GM21737 (cell line): ENCODE results near the gene ZNF609.
"Not testable (repeated sequence)": the region's sequence is repeated elsewhere in the genome, so short reads cannot be mapped to it uniquely, and the experiment has no call there.

Source experiments
- ATAC-seq: cut with Tn5 transposase; IDR thresholded peaks from one replicate; pipeline ENCODE4 v1.9.1; 2021; ENCODE audit warnings: mild to moderate bottlenecking, moderate library complexity; ENCODE audit not compliant: unreplicated experiment

The ZNF609 gene

DNA sequence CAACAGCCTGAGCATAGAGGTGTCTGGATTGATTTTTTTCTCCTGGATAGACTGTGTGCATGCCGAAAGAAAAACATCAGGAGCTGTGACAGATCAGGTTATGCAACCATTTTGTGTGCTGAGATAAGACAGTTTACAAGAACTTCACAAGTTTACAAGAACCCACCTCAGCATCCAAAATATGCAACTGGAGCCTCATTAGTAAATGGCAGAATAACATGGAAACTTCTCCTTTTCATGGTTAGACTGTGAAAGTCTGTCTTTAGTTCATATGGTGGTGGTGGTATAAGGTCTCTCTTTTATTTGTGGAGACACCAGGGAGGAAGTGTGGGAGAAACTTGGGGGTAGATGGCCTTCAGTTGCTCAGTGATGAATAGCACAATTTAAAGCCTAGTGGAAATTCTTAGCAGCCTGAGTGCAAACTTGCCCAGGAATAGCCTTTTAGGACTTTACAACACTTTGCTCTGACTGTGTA lies 3.7 kb upstream of the ZNF609 start:
- ATAC-seq: no peak

DNA sequence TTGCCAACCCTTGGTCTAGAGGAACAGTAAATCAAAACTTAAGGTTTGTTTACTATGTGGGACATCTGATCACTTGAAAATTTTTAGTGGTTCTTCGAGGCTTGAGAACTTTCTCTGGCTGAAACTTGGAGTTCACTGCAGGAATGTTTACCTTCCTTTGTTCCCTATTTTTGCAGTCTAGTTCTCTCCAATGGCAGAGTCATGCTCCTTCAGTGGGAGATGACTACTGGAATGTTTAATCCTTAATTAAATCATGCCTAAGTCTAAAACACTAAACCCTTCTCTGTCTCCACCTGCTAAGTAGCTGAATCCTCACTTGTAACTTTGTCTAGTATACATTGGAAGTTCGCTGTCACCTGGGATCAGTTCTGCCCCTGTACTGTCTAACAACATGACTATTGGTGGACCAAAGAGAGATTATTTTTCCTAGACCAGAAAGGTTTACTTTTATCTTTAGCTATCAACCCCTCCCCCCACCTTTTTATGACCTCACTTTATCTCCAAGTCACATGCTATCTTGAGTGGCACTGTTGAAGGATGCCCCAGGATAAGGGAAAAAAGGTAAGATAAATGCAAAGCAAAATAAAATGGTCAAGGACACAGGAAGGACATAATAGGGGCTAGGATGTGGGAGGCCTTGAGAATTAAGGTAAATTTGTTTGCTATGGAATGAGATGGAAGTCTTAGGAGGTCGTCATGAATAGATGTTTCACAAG lies 1.2 kb upstream of the ZNF609 start:
- ATAC-seq: no peak

DNA sequence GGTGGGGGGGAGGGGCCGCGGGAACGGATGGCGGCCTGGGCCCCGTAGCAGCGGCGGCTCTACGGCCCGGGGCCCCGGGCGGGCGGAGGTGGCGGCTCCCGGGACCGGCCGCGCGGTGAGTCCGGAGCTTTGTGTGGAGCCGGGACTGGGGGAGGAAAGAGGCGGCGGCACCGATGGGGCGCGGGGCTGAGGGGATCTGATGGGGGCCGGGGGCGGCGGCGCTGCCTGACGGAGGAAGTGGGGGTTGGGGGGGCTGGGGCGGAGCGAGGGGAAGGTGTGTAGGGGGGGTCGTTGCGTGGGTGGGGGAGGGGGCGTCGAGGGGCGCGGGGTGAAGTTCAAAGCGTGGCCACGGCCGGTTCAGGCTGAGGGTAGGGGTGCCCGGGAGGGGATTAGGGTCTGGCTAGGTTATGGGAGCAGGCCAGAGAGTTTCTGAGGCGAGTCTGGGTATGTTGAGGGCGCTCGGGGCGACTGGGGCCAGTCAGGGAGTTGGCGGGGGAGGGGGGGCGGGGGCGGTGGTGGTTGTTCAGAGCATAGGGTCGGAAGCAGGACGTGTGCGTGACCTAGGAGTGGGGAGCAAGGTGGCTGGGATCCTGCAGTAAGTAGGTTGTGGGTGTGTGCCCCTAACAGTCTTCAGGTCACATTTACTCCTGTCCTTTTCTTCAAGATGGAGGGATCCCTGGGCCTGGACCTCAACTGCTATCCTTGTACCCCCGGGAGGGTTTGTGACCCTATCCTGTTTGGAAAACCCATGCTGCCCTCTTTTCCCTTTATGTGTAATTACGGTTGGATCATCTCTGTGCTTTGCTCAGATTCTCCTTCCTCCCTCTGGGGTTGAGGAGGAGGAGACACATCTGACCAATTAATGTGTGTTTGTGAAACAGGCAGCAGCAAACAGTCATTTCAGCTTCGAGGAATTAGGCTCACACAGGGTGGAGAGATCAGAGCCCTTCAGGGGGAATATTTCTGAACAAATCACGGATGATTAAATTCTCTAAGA lies 644 bp downstream of the ZNF609 start:
- peak; percentile 16 for ATAC-seq

GRCh38 chr15:64461721-64462162 lies 1.4 kb downstream of the ZNF609 start:
- ATAC-seq: no peak

- no peak for ATAC-seq
These were observed 2.1 kb downstream of the ZNF609 start for GRCh38 chr15:64462492-64462891.

DNA sequence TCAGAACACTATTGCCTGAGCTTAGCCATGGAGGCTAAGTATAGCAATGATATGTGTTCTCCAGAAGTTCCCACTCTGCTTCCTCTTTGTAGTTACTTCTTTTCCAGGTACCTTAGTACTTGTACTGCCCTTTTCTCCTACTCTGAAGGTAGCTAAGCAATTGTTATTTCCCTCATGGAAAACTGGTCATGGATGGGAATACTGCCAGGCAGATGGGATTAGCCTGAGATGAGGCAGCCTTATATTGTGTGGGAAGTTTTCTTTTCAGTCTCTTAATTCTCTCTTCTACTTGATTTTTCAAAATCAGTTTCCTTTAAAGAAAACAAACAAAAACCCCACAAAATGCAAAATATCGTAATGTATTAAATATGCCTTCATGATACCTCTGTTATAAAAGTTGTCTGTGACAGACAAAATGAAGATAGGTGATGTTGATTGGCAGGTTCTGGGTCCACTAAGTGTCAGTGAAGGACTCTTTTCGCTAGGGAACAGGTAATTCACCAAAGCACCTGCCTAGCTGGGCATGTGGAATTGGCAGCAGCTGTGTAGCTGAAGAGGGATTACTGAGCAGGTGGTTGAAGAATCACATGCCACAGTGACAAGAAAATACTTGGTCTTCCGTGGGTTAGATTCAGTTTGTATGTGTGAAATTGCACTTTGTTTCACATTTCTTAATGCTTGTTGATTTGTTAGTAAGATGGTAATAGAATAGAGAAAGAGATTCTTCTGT lies 4.1 kb downstream of the ZNF609 start:
- ATAC-seq: no peak

DNA sequence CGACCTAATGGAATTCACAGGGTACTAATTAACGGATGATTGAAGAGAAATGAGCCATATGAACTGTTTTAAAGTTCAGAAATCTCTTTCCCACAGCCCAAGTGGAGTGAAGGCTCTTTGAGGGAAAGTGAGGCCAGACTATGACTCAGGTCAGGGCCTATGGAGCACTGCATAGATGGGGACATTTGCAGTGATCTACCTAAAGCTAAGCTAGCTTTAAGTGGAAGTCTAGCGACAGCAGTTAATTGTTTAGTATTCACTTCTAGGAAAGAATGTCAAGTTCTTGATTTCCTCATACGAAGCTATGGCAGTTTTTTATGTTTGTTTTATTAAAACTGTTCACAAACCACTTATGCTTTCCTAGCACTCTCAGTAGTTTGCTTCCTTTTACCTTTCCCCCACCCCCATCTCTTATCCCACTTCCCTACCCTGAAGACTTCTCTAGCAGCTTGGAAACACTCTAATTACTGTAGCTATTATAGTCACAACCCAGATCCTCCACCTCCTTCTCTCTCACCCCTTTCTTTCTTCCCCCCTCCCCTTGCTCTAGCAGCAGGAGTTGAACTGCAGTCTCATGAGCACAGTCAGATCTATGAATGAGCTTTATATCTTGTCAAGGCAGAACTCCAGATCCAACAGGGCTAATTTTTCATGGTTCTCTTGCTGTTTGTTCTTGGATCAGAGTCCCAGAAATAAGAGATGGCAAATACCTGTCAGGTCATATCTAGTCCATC lies 6.2 kb downstream of the ZNF609 start:
- ATAC-seq: no peak

DNA sequence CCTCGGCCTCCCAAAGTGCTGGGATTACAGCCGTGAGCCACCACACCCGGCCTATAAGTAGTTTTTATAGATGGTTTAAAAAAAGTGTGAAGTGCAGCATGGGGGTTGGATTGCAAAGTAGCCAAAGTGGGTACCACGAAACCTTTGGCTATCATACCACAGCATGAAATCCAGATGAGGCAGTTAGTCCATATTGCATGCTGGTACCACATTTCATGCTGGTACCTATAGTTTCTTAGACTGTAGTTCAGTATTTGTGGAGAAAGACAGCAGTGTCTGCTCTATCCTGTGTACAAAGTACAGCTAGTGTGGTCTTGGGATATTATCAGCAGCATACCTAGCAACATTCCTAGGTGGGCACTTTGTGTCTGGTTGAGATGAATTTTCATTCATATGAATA lies 11.8 kb downstream of the ZNF609 start:
- ATAC-seq: no peak

DNA sequence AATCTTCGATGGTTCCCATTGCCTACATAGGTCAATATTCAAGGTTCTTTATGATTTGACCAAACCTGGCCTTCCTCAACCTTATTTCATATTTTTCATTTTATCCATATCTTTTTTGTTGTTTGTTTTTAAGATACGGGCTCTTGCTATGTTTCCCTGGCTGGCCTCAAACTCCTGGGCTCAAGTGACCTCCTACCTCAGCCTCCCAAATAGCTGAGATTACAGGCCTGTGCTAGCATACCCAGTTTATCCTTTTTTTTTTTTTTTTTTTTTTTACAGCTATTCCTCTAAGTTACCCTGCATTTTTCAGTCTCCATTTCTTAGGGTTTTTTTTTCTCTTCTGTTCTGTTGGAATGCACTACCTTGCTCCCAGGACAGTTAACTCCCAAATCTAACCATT lies 14.5 kb downstream of the ZNF609 start:
- no peak for ATAC-seq

DNA sequence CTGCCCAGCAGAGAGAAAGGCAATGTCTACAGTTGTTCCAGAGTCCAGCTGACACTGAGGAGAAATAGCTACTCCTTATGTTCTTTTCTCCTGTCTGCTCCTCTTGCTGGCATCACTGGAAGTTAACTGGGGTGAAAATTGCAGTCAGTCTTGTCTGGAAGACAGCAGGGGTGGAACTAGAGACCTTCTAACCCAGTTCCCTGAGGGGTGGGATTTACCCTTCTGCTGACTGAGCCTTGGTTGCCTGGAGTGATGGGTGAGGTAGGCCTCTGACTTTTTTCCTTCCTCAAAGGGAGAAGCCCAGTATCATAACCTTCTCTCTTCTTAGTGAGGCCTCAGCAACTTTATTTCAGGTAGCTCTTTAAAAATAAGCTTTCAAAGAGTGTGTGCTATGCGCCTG lies 16.2 kb downstream of the ZNF609 start:
- ATAC-seq: no peak

DNA sequence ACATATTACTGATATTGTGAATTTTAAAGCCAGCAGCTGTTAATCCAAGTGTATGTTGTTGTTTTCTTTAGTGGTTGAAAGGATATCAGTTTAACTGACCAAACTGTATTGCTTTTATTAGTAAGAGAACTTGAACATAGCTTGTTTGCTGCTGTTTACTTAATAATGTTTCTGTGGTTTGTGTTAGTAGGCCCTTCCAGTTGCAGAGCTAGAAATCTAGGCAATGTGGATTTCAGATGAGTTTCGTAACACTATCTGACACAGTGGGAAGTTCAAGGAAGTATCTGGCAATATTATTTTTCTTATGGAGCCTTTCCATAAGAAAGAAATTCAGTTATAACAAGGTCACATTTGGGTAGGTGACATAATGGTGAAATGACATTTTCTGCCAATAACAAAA lies 18.5 kb downstream of the ZNF609 start:
- no peak for ATAC-seq

- ATAC-seq: no peak
These were observed 20.5 kb downstream of the ZNF609 start for GRCh38 chr15:64480891-64481290.

DNA sequence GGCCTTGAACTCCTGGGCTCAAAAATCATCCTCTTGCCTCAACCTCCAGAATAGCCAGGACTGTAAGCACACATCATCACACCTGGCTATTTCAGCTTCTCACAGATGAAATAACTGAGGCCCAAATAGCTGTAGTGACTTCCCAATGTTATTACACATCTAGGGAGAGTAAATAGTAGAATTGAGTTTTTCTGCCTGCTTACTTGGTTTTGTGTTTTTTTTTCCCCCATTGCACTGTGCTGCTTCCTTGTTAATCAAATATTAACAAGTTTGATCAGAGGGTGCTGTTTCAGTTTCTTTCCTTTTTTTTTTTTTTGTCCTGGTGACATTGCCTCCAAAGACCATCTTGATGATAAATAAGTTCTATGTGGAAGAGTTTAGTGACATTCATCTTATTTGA lies 23.4 kb downstream of the ZNF609 start:
- ATAC-seq: no peak

DNA sequence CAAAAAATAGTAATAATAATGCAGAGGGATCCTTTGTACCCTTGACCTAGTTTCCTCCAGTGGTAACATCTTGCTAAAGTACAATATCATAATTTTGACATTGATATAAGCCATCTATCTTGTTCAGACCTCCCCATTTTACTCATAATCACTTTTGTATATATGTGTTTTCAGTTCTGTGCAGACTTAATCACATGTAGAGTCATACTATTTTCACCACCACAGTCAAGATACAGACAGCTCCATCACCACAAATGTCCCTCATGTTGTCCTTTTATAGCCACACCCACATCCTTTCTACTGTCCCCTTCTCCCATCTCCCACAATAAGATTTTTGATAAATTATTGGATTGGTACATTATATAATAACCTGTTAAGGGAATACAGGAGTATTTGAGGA lies 25.4 kb downstream of the ZNF609 start:
- ATAC-seq: no peak

GRCh38 chr15:64490598-64491259 lies 30.4 kb downstream of the ZNF609 start:
- ATAC-seq: no peak

- no peak for ATAC-seq
These were observed 33.3 kb downstream of the ZNF609 start for GRCh38 chr15:64493641-64494040.

DNA sequence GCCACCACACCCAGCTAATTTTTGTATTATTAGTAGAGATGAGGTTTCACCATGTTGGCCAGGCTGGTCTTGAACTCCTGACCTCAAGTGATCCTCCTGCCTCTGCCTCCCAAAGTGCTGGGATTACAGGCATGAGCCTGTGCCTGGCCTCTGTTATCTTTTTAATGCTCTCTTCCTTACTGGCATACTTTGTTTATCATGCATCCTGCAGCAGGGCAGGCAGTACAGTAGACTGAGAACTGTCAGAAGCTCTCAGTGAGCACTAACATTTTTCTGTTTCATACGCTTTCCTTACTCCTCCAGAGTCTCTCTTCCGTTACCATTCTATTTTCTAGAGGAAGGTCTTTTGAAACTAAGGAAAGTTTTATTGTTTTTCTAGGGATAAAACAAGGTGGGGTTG lies 35.6 kb downstream of the ZNF609 start:
- not testable (repeated sequence) for ATAC-seq

DNA sequence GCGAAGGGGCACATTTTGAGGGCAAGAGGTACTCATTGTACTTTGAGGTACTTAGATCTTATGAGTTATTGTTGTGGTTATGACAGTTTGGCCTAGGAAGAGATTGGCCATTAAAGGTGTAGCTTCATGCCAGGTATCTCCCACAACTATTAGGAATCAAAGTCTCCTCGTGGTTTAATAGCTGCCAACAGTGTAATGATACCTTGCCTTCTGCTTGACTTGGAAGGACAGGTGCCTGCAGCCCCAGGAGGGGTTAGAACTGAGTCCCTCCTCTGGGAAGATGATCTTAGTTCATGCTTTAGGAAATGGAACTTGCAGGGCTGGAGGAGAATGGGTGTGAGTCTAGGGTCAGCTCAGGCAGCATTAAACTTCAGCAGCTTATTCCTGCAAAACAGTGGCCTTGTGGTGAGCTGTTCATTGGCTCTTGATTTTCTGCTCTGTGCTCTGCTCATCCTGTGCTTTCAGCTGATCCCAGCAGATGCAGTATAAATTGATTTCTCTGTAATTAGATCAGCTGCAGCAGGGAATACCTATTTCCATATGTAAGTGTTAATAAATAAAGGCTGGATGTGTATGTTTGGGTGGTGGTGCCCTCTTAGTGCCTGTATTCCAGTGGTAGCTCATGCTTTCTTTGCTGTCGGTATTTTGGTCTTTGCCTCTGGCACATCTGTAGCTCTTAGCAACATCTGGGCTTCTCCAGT lies 40.5 kb downstream of the ZNF609 start:
- no peak for ATAC-seq

DNA sequence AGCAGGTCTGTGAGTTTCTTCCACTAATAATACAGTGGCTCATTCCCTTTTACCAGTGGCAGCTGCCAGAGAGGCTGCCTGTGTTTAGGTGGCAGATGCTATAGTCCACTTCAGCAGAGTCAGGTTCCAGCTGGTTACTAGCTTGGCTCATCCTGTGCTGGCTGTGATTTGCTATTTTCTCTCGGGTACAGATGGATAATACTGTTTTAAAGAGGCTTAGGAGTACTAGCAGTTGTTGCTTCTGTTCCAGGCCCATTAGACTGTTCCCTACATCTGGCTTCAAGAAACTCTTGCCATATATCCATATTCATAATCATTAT lies 41.0 kb downstream of the ZNF609 start:
- no peak for ATAC-seq

GRCh38 chr15:64502151-64502550 lies 41.8 kb downstream of the ZNF609 start:
- ATAC-seq: no peak
